DOHH2 (cell line): ENCODE measurements around the gene PPFIBP1.

Source experiments
- H3F3A ChIP-seq: fragments of 200-600 bp; sonication (generic), shearing (Covaris generic); 2 replicates; pipeline ENCODE4 v1.6.0; 2016; ENCODE audit warnings: antibody characterized with exemption, mild to moderate bottlenecking; ENCODE audit not compliant: control insufficient read depth, insufficient read depth
- H3K27ac ChIP-seq: fragments of 200-600 bp; sonication (generic); 2 replicates; pipeline ENCODE4 v1.5.1; 2014; ENCODE audit warnings: low read depth, mild to moderate bottlenecking, low read length, moderate library complexity
- H3K27me3 ChIP-seq: fragments of 200-600 bp; sonication (generic); 2 replicates; pipeline ENCODE4 v1.6.1; 2014; ENCODE audit warnings: mild to moderate bottlenecking, low read length, mixed read lengths; ENCODE audit not compliant: control insufficient read depth
- H3K36me3 ChIP-seq: fragments of 200-600 bp; sonication (generic); 2 replicates; pipeline ENCODE4 v1.6.1; 2014; ENCODE audit warnings: mild to moderate bottlenecking, low read length, moderate library complexity, mixed read lengths; ENCODE audit not compliant: control insufficient read depth
- H3K4me1 ChIP-seq: fragments of 200-600 bp; sonication (generic); 2 replicates; pipeline ENCODE4 v1.6.1; 2014; ENCODE audit warnings: mild to moderate bottlenecking, low read length, mixed read lengths; ENCODE audit not compliant: control insufficient read depth
- H3K4me2 ChIP-seq: fragments of 200-600 bp; sonication (generic); 2 replicates; pipeline ENCODE4 v1.6.0; 2014; ENCODE audit warnings: mild to moderate bottlenecking, low read length, moderate library complexity
- H3K4me3 ChIP-seq: fragments of 200-600 bp; sonication (generic); 2 replicates; pipeline ENCODE4 v1.5.1; 2014; ENCODE audit warnings: mild to moderate bottlenecking, low read length, mixed read lengths
- H3K79me2 ChIP-seq: fragments of 200-600 bp; sonication (generic); 2 replicates; pipeline ENCODE4 v1.6.1; 2014; ENCODE audit warnings: mild to moderate bottlenecking, low read length, mixed read lengths; ENCODE audit not compliant: control insufficient read depth
- H3K9me2 ChIP-seq: fragments of 200-600 bp; sonication (generic); replicated peaks from 2 replicates; pipeline ENCODE4 v1.6.1; 2014; ENCODE audit warnings: mild to moderate bottlenecking, low read length, mixed read lengths; ENCODE audit not compliant: control insufficient read depth
- H3K9me3 ChIP-seq: fragments of 200-600 bp; sonication (generic); 2 replicates; pipeline ENCODE4 v1.6.1; 2014; ENCODE audit warnings: antibody characterized with exemption, low read length, mixed read lengths; ENCODE audit not compliant: control insufficient read depth, insufficient read depth
- H4K20me1 ChIP-seq: fragments of 200-600 bp; sonication (generic); 2 replicates; pipeline ENCODE4 v1.6.0; 2014; ENCODE audit warnings: low read depth, mild to moderate bottlenecking, antibody characterized with exemption, low read length, moderate library complexity; ENCODE audit not compliant: control insufficient read depth, insufficient read depth
- EZH2phosphoT487 ChIP-seq: fragments of 200-600 bp; sonication (generic); IDR thresholded peaks from 2 replicates; pipeline ENCODE4 v1.6.1; 2017; ENCODE audit warnings: borderline replicate concordance, mild to moderate bottlenecking, antibody characterized with exemption, low read length, moderate library complexity, mixed read lengths
- TF ChIP-seq, protein P1 (sequence below): fragments of 200-600 bp; sonication (generic); IDR thresholded peaks from one replicate; pipeline ENCODE4 v1.5.1; 2014; ENCODE audit warnings: antibody characterized with exemption, mild to moderate bottlenecking, low read depth, low read length; ENCODE audit not compliant: poor library complexity, severe bottlenecking

PPFIBP1 gene

DNA sequence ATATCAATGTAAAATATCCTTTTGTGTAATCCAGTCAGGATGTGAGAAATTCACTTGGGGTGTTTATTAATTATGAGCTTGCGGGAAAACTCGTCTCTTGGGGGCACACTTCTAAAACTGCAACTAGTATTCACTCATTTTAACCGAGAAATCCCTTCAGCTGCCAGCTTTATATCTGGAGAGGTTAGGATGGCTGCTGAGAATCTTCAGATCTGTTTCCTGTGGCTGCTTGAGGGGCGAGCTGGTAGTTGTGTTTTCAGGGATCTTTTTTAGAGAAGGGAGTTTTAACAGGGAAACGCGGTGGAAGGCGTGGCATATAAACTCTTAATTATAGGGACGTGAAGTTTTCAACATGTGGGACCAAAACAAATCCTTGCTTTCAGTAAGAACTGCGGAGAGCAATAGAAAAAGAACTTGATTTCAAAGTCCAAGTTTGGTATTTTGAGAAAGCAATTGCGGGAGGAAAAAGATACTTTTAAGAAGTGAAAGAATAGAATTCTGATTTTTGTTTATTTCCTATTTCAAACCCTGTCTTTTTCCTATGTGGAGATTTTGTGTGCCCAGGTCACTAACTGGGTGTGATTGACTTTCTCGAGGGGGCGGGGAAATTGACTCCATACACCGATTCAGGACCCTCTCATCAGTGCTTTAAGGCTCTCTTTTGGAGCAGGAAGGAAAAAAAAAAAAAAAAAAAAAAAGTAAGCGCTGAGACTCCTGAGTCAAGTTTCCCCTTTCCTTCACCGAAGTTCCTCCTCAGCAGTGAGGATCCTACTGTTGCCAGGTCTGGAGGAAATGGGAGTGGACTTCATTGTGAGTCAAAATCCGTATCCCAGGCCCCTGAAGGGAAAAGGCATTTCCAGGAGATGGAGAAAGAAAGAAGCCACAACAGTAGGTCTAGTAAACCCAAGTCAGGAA, 1.1 kb downstream of the PPFIBP1 start:
- H3K27ac ChIP-seq = no peak overlapping the region
- H3K4me1 ChIP-seq = peaks cover 18% of the 10 kb centered on the region
- no peaks in the 10 kb centered on the region for H4K20me1 ChIP-seq
- peak overlapping the region; percentile 81 for H3K4me2 ChIP-seq
- TF ChIP-seq, protein P1, sequence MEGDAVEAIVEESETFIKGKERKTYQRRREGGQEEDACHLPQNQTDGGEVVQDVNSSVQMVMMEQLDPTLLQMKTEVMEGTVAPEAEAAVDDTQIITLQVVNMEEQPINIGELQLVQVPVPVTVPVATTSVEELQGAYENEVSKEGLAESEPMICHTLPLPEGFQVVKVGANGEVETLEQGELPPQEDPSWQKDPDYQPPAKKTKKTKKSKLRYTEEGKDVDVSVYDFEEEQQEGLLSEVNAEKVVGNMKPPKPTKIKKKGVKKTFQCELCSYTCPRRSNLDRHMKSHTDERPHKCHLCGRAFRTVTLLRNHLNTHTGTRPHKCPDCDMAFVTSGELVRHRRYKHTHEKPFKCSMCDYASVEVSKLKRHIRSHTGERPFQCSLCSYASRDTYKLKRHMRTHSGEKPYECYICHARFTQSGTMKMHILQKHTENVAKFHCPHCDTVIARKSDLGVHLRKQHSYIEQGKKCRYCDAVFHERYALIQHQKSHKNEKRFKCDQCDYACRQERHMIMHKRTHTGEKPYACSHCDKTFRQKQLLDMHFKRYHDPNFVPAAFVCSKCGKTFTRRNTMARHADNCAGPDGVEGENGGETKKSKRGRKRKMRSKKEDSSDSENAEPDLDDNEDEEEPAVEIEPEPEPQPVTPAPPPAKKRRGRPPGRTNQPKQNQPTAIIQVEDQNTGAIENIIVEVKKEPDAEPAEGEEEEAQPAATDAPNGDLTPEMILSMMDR = no peak
- no peak for TF ChIP-seq EZH2phosphoT487
- no peaks in the 10 kb centered on the region for H3F3A ChIP-seq
- no peaks in the 10 kb centered on the region for H3K36me3 ChIP-seq
- H3K27me3 ChIP-seq = peaks cover 10% of the 10 kb centered on the region
- no peaks in the 10 kb centered on the region for H3K9me3 ChIP-seq
- H3K79me2 ChIP-seq = no peaks in the 10 kb centered on the region
- H3K4me3 ChIP-seq = peak overlapping the region; percentile 99
- H3K9me2 ChIP-seq = no peaks in the 10 kb centered on the region

DNA sequence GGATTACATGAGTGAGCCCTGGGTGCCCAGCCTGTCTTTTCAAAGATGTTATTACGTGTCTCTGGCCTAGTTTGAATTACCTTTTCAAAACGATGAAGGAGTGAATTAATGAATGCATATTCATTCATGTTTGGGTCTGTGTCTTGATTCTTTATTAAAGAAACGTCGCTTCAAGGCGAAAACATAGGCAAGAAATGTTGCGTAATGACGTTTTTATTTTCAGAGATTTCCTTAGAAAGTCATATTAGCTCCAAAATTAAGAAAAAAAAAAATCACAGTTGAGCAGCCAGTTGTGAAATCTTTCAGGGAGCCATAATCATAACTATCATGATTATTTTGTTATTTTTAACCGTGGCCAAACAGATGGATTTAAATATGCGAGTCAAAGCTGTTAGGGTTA, 3.5 kb downstream of the PPFIBP1 start:
- Histone ChIP-seq H3K4me1 (peaks cover 27% of the 10 kb centered on the region), H4K20me1 (no peaks in the 10 kb centered on the region), H3K27me3 (peaks cover 10% of the 10 kb centered on the region), H3F3A (no peaks in the 10 kb centered on the region), H3K79me2 (no peaks in the 10 kb centered on the region), H3K9me3 (no peaks in the 10 kb centered on the region), H3K4me2 (no peak overlapping the region), H3K9me2 (no peaks in the 10 kb centered on the region), H3K27ac (no peak overlapping the region), H3K36me3 (no peaks in the 10 kb centered on the region), H3K4me3 (no peak overlapping the region)
- TF ChIP-seq, protein P1 = no peak
- TF ChIP-seq EZH2phosphoT487 = no peak

DNA sequence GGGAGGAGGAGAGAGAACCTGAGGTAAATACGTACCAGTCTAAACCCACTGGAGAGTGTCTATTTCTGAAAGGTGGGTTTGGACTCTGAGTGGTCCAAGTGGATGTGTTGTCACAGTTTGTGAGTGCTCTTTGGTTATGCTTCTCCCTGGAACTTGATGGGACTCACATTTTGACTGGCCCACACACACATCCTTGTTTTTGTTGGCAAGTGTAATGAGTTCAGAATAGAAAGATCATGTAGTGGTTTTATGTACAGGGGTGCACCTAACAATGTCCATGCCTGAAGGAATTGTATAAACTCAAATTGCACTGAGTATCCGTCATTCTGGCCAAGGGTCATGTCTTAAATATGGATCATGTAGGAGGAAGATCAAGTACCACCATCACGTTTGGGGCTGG, 4.8 kb downstream of the PPFIBP1 start:
- Histone ChIP-seq H3K4me3 (no peak overlapping the region), H3K4me2 (no peak overlapping the region), H3K27me3 (peaks cover 10% of the 10 kb centered on the region), H3K36me3 (no peaks in the 10 kb centered on the region), H3K9me2 (no peaks in the 10 kb centered on the region), H3K27ac (no peak overlapping the region), H3K4me1 (peaks cover 22% of the 10 kb centered on the region), H4K20me1 (no peaks in the 10 kb centered on the region), H3K9me3 (no peaks in the 10 kb centered on the region), H3K79me2 (no peaks in the 10 kb centered on the region), H3F3A (no peaks in the 10 kb centered on the region)
- no peak for TF ChIP-seq EZH2phosphoT487
- TF ChIP-seq, protein P1 = no peak
